ENCODE results near the gene C19orf25.

- TF ChIP-seq POLR2AphosphoS5 (IDR thresholded peaks at IDR 0.05; ENCODE audit: low read depth, low read length) (no peak), POLR2A (IDR thresholded peaks at IDR 0.05; ENCODE audit: low read depth, low read length) (no peak)
Observed at GRCh38 chr19:1460033-1460995, 18.7 kb downstream of the C19orf25 start.
